Hematopoietic multipotent progenitor cell treated with erythropoietin and hydrocortisone succinate and interleukin-3 and kit ligand, for 6 days (in vitro differentiated cells): ENCODE measurements around the gene PTGDR2.

Source experiments
- DNase-seq: peaks from one replicate; pipeline ENCODE4 v3.0.0-alpha.2; 2015

The PTGDR2 gene

GRCh38 chr11:60858731-60859464, 3.1 kb upstream of the PTGDR2 start:
- no peak for DNase-seq

- no peak for DNase-seq
Observed at GRCh38 chr11:60858236-60858635, 2.5 kb upstream of the PTGDR2 start.

- DNase-seq = no peak
Observed at GRCh38 chr11:60857378-60858232, 1.9 kb upstream of the PTGDR2 start.

DNA sequence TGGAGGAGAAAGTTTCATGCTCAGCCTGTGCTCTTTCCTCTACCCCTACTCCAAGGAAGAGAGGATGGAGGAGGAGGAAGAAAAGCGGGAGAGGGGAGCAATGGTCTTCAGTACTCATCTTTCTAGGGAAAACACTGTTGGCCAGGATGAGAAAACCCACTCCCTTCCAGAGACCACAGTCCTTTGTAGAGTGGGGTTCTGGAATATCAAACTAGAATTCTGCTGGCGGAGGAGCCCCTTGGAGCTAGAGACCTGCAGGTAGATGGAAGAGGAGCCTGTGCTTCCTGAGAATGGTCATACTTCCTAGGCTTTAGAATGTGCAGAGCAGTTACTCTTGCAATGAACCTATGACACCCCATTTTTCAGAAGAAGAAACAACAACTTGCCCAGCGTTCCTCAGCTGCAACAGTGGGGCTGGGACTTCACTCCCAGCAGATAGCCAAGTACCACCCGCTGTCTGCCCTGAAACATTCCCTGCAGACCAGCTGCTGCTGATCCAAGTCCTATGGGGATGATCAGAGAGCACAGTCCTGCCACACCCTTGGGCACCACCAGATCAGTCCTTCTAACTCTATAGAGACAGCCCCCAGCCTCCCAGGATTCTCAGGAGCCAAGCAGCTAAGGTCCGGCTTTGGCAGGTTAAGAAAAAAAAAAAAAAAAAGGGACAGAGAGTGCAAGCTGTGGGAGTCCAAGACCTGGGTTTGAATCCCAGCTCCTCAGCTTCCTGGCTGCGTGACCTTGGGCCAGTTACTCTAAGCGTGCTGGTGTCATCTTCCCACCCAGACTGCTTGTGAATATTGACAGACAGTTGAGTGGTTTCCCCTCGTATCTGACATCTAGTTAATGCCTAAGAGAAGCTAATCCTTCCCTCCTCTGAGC, 664 bp downstream of the PTGDR2 start:
- DNase-seq = no peak

DNA sequence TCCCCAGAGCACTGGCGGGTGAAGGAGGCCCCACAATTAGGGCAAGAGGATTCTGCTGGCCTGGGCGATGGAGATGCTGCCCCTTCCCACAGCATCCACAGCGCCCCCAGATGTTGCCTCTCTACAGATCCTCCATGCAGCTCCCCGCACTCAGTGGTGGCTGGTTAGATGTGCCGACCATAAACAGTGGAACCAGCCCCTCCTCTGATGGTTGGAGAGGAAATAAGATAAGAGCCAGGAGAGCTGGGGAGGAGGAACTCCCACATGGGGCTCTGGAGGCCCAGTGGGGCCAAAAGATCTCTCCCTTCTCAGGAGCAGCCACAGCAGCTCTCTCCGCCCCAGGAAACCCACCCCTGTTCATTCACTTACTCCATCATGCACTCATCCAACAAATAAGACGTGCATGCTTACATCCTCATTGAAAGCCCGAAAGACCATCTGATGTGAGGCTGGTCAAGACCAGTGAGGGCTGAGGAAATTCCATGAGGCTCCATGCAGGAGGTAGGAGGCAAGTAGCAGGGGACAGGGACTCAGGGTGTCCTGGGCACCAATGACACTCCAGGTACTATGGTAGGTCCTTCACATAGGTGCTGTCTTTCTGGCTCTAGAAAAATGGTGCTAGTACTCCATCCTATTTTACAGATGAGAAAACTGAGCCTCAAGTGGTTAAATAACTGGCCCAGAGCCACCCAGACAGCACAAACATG, 1.5 kb downstream of the PTGDR2 start:
- peak; percentile 84 for DNase-seq

- no peak for DNase-seq
Observed at GRCh38 chr11:60852982-60853950, 2.5 kb downstream of the PTGDR2 start.

GRCh38 chr11:60852117-60852981, 3.4 kb downstream of the PTGDR2 start:
- no peak for DNase-seq

- no peak for DNase-seq
Observed at GRCh38 chr11:60851327-60852104, 4.2 kb downstream of the PTGDR2 start.

- no peak for DNase-seq
Observed at GRCh38 chr11:60849641-60850520, 5.9 kb downstream of the PTGDR2 start.

DNA sequence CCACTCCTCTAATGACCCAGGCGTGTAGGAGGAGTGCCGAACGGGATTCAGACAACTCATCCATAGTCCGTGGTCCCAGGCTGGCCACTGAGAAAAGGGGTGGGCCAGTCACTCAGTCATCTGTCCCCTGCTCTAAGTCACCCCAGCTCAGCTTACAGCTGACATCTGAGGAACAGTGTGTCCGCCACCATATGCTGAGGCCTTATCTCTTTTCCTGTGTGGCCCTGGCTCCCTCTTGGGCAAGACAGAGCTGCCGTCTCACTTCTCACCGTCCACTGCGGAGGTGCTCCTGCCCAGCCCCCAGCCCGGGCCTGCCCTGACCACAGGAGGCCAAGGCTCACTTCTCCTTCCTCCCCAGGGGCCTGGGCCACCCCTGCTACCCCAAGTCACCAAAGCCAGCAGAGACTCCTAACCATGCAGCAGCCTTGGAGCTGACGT, 7.0 kb downstream of the PTGDR2 start:
- peak; percentile 79 for DNase-seq

DNA sequence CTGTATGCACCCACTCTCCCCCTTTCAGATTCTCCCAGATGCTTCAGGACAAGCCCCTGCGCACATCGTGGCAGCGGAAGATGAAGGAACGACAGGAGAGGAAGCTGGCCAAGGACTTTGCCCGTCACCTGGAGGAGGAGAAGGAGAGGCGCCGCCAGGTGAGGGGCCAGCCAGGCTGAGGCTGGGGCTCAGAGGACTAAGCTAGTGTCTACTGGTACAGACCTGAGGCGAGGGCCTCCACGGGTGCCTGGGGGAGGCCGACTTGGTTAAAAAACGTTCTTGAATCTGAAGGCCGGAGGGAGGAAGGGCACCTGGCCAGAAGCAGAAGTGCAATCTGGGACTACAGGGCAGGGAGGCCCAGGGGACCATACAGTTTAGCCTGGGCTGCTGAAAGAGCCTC, 7.9 kb downstream of the PTGDR2 start:
- DNase-seq = no peak

- DNase-seq = no peak
Observed at GRCh38 chr11:60847281-60847680, 8.5 kb downstream of the PTGDR2 start.

DNA sequence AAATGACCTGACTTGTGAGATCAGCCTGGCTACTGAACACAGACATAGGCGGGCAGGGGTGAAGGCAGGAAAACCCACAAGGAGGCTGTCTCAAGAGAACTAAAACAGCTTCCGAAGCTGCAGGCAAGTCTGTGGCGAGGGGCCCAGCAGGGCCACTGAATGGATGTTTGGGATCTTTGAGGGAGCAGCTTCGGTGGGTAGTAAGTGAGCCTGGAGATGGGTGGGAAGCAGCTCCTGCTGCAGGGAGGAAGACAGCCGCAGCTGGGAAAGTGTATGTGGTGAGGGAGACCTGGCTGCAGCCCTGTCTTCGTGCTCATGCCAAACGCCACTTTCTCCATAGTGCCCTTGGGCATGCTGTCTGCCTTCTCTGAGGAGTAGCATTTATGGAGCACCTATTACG, 10.4 kb downstream of the PTGDR2 start:
- no peak for DNase-seq

DNA sequence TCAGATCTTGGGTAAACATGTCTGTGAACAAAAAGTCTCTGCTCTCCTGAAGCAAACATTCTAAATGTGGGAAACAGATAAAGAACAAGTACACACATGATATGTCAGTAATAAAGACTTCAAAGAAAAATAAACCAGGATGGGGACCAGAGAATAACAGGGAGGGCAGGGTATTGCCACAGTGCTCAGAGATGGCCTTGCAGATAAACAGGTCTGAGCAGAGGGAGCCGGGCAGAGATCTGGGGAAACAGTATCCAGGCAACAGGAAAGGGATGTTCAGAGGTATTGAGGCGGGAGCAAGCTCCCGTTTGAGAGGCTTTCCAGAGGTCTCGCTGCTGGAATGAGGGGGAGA, 10.9 kb downstream of the PTGDR2 start:
- no peak for DNase-seq

DNA sequence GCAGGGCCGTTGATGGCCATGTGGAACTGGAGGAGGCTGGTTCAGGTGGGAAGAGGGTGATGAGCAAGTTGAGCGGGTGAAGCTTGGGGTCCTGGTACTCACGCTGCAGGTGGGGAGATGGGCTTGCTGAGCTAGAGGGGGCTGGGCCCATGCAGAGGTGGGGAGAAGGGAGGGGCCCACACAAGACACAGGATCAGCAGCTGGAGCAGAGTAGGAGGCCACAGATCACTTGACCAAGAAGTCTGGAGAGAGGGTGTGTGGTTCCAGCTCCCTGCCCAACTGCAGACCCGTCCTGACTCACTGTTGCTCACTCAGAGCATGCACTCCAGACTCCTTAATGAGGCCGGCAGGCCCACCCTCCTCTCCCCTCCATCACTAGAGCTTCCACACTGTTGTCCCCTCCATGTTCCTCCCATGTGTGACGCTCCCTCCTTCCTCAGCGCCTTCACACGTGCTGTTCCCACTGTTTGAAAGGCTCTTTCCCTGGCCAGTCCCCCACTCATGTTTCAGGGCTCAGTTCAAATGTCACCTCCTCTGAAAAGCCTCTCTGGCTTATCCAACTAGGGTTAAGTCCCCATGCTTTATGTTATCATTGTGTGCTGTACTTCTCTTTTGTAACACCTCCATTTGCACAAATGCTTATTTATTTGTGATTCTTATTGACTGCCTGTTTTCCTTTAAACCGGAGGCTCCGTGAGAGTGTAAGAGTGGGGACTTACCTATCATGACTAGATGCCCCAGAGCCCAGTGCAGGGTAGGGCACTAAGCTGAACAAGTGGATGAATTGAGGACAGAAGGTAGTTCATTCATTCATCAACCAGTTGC, 11.5 kb downstream of the PTGDR2 start:
- no peak for DNase-seq

- no peak for DNase-seq
Observed at GRCh38 chr11:60842668-60843600, 12.8 kb downstream of the PTGDR2 start.
